Stimulated activated CD8-positive, alpha-beta memory T cell treated with anti-CD3 and anti-CD28 coated beads, Interleukin-7, amount 100 ng/mL, for 4 hours (primary cell): ENCODE results near the gene COL13A1.

Experiments
- DNase-seq, 2 donors: peaks; one replicate each; pipeline ENCODE4 v3.0.0-alpha.2; 2020; ENCODE audit warnings: low read depth in 2 of 2

The COL13A1 gene

DNA sequence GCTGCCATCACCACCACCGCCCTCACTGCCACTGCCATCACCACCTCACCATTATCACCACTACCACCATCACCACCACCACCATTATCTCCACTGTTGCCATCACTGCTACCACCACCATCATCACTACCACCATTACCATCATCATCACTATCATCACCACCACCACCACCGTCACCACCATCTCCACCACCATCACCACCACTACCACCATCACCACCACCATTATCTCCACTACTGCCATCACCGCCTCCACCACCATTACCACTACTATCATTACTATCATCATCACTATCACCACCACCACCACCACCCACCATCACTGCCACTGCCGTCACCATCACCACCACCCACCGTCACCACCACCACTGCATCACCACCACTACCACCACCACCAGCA, 9.9 kb upstream of the COL13A1 start:
- DNase-seq, result no peak

DNA sequence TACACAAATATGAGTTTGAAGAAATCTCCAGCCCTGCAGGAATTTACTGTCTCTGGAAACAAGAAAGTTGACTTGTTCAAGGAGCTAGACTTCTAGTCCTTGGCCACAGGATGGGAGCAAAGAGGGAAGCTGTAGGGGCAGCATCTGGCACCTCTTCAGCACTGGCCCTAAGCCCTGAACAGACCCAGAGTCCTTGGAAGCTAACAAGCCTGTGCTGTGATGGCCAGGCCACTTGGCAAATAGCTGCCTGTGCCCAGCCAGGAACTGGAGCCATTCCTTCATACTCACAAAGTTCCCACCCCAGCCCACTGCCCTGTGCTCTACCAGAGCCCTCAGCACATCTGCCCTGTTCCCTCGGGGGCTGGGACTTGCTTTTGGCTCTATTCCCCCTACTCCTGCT, 9.4 kb upstream of the COL13A1 start:
- DNase-seq, result no peak

DNA sequence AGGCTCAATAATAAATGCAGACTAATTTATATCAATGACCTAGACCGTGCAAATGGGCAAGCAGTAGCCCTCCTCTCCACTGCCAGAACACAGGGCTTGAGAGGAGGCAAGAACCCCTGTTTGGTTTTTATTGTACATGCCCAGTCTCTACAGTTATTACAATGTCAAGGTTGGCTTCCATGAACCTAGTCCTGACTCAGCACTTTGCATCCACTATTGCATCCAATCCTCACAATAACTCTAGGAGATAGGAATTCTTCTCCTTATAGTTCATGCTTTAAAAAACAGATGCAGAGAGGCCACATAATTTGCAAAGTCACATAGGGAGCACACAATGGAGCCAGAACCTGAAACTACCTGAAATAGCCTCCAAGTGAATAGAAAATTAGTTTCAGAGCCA, 7.0 kb upstream of the COL13A1 start:
- no peak for DNase-seq

DNA sequence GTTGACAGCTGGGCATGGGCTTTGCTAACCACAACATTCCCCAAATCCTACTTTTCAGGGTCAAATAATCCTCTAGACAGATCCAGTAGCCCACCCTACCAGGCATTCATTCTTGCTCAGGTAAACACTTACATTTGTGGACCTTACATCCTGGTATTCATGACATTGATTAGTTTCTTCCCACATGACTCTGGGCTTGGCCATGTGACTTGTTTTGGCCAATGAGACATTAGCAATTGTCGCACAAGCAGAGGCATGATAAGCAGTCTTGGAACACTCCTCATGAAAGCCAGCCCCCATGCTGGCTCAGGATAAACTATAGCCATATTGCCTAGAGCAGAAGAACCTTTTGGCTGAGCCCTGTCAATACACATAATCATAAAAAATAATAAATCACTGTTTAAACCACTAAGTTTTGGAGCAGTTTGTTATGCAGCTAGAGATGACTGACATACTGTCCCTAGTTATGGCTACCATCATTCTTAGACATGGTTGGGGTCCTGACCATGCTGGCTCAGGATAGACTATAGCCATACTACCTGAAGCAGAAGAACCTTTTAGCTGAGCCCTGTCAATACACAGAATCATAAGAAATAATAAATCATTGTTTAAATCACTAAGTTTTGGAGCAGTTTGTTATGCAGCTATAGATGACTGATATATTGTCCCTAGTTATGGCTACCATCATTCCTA, 6.3 kb upstream of the COL13A1 start:
- no peak for DNase-seq

DNA sequence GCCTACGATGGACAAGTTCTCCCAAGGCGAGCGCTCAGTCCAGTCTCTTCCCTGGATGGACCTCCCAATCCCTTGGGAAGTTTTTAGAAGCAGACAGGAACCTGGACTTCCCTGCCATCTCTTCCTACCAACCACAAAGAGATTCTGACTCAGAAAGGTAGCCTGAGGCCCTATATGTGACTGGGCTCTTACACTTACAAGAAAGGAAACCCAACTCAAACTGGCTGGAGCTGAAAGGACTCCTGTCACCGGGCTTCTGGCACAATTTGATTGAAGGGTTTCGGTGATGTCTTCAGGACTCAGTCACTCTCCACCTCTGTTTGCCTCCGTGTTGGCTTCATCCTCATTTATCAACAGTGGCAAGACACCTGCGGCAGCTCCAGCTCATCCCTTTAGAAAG, 3.7 kb upstream of the COL13A1 start:
- DNase-seq, result no peak

DNA sequence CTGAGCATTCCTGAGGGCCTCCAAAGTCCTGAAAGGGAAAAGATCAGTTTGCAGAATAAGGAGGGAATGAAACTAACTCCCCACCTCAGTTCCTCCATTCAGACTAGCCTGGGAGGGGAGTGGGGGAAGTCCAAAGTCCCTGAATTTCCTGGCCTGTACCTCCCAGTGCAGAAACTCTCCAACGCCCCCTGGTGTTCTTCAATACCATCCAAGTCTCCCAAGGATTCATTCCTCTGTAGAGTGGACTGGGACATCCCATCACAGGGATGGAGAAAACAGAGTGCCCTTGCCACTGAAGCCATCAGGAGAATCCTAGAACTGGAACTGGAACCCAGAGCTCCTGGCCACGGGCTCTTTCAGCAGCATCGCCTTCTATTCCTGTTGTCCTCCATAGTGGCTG, 1.6 kb upstream of the COL13A1 start:
- DNase-seq, result no peak

DNA sequence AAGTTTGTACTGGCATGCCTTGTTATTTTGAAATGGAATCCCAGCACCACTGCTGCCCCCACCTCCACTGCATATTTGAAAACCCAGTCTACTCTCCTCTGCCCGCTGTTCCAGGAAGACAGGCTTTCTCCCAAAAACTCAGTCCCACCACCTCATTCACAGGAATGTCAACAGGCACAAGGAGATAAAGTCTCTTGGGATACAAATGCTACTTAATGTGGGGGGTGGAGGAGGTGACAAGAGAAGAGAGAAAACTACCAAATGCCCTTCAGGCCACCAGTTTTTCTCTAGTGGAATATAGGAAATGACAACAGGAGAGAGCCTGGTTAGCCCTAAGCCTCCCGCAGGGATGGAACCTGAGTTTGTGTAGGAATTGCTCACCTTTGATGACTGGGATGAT, 1.0 kb upstream of the COL13A1 start:
- DNase-seq, result no peak

DNA sequence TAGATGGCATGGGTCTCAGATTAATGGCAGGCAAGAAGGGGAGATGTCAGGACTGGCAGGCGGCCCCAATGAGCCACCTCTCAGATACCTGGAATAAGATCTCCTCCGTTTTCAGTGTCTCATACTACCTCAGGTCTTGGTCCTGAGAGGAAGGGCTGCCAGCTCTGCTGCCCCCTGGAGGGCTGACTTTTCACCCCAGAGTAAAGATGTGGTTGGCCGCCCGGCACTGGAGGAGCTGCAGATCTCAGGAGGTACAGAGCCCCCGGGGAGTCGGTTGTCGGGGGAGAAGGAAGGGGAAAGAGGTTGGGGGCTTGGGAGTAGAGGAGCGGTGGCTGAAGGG, 642 bp upstream of the COL13A1 start:
- DNase-seq, result no peak

DNA sequence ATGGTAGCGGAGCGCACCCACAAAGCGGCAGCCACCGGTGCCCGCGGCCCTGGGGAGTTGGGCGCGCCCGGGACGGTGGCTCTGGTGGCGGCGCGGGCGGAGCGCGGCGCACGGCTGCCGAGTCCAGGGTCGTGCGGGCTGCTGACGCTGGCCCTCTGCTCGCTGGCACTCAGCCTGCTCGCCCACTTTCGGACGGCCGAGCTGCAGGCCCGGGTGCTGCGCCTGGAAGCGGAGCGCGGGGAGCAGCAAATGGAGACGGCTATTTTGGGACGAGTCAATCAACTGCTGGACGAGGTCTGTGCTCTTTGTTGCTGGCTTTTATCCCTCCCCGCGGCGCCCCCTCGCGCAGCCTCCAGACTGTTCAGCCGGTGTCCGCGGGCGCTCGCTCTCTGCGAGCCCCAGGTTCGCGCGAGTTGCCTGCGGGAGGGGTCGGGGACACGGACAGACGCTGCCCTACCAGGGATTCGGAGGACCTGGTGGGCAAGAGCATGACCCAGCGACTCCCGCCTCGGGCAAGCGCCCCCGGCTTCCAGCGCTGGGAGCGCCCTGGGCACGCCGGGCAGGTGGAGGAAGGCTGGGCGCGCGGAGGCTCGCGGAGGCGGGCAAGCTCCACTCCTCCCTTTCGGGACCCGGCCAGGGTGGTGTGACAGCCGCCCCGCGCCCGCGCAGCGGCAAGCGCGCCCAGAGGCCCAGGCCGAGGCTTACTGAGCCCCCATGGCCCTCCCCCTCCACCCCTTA, 887 bp downstream of the COL13A1 start:
- DNase-seq, result no peak

DNA sequence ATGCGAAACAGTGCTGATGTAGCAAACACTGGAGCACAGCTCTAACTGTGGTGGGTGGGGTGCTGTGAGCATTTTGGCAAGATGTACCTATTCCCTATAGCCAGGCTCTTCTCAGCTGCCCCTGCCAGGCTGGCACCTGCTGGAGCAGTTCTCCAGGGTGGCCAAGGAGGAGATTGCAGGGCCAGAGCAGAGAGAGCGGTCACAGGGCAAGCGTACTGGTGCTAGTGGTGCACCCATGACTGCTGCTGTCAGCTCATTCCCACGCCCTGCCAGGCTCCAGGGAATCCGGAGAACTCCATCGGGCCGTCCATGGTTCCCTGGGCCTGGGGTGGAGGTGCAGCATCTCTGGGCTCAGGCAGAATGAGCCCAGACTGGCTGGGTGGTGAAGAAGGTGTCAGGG, 2.1 kb downstream of the COL13A1 start:
- DNase-seq, result no peak

DNA sequence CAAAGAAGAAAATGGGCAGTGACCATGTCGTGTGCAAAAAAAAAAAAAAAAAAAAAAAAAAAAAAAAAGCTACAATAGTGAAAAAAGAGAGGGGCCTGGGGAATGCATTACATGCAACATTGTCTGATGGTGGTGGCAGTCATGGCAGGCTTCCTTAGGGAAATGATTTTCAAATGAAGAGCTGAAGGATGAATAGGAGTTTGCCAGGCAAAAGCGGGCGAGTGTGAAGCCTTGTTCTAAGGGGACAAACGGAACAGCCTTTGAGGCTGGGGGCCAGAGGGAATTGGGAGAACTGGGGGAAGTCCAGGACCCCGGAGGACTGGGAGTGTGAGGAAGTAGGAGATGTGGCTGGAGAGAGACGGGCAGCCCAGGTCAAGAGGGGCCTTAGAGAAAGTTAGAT, 3.1 kb downstream of the COL13A1 start:
- no peak for DNase-seq

DNA sequence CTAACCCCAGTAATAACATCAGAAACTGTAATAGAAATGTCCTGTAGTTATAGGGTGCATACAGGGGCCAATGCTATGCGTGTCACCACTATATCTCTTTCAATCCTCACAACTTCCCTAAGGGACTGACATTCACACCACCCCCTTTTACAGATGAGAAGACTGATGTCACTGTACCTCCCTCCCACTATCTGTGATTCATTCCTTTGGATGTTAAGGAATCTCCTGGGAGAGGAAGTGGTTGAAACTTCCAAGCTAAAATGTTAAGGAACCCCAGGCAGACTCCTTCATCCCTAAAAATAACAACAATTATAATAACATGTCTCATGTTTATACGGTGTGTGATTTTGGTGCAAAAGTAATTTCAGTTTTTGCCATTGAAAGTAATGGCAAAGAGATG, 5.4 kb downstream of the COL13A1 start:
- DNase-seq, result no peak

DNA sequence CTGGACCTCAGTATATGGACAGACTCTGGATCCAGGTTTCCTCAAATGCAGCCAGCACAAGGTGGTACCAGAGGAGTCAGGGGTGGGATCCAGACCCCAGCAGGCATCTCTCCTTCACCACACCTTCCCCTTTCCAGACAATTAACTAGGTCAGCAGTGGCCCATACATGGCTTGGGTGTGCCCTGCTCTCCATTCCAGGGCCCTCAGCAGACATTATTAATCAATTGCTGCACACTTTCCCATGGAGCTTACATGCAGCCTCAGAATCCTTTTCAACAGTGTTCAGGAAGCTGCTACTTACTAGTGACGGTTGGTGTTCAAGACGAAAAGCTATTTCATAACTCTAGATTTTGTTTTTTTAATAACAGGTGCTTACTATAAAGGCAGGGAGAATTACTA, 6.0 kb downstream of the COL13A1 start:
- no peak for DNase-seq

DNA sequence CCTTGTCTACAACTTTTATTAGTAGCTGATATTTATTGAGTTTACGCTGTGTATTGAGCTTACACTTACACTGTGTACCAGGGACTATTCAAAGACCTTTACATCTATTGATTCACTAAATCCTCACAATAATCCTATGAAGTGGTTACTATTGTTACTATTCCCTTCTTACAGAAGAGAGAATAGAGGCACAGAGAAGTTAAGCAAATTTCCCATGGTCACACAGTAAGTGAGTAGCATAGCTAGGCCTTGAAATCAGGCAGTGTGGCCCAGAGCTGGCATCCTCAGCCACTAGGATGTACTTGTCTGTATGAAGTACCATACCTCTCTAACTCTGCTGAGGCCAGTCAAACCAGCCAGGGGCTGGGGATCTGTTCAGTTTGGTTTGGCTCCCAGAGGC, 7.6 kb downstream of the COL13A1 start:
- no peak for DNase-seq

DNA sequence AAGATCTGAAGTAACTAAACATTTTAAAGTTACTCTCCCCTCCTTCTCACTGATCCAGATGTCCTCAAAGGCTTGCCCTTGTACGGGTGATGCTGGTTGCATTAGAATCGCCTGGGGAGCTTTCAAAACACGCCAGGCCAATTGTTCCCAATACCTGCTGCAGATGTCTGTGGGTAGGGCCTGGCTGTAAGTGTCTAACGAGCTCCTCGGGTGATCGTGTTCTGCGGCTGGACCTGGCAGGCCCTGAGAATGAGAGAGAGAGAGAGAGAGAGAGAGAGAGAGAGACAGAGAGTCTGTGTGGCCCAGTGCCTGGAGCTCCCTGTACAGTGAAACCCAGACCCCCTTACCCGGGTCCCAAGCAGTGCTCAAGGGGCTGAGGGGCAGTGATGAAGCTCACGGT, 8.4 kb downstream of the COL13A1 start:
- DNase-seq, result no peak

DNA sequence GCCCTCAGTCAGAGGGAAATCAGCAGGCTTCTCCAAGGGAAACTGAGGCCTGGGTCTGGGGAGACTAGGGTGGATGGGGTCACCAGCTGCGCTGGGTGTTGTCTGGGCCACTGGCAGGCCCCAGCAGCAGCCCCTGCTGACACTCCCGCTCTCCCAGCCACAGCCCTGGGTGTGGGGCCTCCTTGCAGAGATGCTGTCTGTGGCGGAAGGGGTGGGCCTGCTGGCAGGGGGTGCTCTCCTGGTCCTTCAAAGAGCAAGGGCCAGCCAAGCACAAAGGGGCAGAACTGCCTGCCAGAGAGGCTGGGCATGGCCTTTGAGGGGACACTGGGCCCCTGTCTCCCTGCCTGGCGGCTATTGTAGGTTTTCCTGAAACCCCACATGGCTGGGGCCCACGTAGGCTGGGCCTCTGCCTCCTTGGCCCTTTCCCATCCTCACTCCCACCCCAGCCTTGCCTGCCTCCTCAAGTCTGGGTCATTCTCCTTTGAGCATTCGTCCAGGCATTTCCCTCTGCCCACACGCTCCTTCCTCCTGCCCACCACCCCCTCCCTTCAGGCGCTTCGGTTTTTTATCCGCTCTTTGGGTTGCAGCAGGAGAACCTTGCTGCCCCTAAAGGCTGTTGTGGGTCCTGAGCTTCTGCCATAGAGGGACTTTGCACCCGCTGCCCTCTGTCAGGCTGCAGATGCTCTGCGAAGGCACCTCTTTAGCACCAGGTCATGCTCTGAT, 9.1 kb downstream of the COL13A1 start:
- no peak for DNase-seq

DNA sequence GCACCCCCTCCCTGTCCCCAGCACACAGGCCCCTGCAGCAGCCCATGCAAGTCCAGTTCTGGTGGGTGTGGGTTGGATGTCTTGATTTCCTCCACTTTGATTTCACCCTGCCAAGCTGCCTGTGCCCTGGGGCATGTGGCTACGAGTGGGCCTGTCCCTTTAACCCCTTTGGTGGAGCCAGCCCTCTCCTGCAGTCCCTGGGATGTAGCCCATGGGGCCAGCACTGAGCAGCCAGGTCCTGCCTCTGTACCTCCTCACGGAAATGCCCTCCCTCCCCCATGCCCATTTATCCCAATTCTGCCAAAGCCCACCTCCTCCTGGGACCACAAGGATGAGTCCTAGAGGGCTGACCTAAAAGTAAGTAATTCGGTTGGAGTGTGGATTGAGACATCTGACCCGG, 11.9 kb downstream of the COL13A1 start:
- DNase-seq, result no peak

DNA sequence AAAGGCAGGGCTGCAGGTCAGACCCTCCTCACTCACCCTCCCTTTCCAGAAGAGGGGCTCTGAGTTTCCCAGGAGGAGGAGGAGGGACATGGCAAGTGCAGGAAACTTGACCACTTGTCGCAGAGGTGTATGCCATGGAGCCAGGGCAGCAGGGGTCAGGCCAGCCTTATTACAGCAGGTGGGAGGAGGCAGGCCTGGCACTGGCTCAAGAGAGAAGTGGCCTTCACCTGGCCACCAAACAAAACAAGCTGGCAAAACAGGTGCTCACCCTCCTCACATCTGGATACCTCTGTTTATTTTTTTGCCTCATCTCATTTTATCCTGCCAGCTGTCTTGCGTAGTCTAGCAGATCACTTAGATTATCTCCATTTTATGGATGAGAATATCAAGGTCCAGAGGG, 12.5 kb downstream of the COL13A1 start:
- no peak for DNase-seq

DNA sequence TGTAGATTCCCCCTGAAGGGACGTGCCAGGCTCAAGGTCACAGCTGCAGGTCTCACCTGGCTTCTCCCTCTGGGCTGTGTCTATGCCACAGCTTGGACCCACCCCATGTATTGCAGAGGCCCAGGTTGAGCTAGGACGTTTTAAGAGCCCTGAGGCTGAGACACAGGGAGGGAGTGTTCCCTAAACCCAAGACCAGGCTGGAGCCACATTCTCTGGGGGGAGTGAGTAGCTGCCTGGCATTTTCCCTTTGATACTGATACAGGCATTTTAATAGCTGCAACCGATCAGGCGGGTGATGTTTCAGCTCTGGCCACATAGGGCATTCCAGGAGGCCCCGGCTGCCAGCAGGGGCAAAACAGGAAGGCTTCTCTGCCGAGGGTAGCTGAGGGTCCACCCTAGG, 13.4 kb downstream of the COL13A1 start:
- DNase-seq, result no peak

DNA sequence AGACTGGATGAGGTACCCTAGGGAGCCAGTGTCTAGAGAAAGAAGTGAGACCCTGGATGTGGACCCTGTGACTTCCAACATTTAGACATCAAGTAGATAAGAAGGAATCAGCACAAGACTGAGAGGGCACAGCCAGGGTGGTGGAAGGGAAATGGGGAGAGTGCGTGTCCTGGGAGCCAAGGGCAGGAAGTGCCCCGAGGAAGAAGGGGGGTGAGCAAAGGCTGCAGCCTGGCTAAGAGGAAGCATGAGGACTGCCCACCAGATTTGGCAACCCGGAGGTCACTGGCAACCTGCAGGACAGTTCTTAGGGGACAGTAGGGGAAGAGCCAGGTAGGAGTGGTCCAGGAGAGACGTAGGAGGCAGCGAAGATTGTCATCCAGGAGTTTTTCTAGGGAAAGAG, 14.8 kb downstream of the COL13A1 start:
- DNase-seq, result no peak

DNA sequence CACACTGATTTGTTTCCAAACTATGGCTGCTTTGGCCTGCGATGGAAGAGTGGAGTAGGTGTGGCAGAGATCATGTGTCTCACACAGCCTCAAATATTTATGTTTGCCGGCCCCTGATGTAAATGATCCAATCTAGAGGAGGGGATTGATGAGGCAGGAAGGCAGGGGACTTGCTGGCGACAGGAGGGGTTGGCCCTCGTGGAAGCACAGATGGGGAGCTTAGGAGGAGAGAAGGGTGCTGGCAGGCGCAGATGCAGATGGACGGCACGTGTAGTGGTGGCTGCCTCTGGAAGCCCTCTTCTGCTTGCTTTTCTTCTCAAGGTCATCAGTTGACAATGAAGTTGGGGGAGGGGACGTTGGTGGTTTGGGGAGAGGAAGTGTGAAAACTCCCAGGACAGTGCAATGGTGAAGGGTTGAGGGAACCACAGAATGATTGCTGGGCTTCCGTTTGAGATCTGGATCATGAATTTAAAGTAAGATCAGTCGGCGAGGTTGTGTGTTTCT, 15.4 kb downstream of the COL13A1 start:
- no peak for DNase-seq

DNA sequence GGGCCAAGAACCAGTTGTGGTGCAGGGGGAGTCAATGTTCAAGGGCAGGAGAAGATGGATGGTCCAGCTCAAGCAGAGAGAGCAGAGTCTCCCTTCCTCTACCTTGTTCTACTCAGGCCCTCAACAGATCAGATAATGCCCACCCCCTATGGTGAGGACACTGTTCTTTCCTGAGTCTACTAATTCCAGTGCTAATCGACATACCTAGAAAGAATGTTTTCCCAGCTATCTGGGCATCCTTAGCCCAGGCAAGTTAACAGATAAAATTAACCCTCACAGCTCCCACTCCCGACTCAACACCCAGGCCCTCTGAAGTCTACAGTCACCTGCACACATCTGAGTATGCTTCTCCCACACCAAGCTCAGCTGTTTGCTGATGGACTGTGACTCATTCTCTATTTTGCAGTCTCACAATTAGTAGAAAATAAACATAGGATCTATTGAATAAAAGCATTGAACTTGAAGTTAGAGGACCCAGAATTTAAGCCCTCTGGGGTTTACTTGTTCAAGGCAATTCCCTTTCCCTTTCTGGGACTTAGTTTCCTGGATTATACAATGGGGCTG, 17.1 kb downstream of the COL13A1 start:
- DNase-seq, result no peak
